Esophagus muscularis mucosa (tissue), 4 donors: ENCODE measurements around the gene CA12. TPM values are rescaled to one million over a fixed set of nuclear protein-coding genes. Genes with fewer than 3 reads are reported as not detected.

Source experiments
- DNase-seq: peaks from one replicate; pipeline ENCODE4 v3.0.0-alpha.2; 2017; ENCODE audit errors: extremely low spot score
- H3K27ac ChIP-seq, 4 donors: fragments of 200-600 bp; sonication (generic); replicated peaks in 1 of 4; 1 replicate in 3 of 4; 2 replicates in 1 of 4; pipeline ENCODE4 v1.5.1; 2016 to 2019; ENCODE audit warnings: mild to moderate bottlenecking in 1 of 4
- H3K27me3 ChIP-seq, 4 donors: fragments of 200-600 bp; sonication (generic); one replicate each; pipeline versions ENCODE4 v1.5.1 to v1.6.0; 2016 to 2019
- H3K36me3 ChIP-seq, 4 donors: fragments of 200-600 bp; sonication (generic); one replicate each; pipeline ENCODE4 v1.5.1; 2016 to 2019
- H3K4me1 ChIP-seq, 4 donors: fragments of 200-600 bp; sonication (generic); one replicate each; pipeline ENCODE4 v1.5.1; 2016 to 2019
- H3K4me3 ChIP-seq, 4 donors: fragments of 200-600 bp; sonication (generic); 1 replicate in 2 of 4; 2 replicates in 2 of 4; pipeline ENCODE4 v1.5.1; 2016 to 2019; ENCODE audit warnings: mild to moderate bottlenecking in 4 of 4, moderate library complexity in 1 of 4
- H3K9me3 ChIP-seq, 4 donors: fragments of 200-600 bp; sonication (generic); 1 replicate in 3 of 4; 2 replicates in 1 of 4; pipeline ENCODE4 v1.5.1; 2016 to 2019
- EP300 ChIP-seq: sonication (generic); formaldehyde crosslinking; IDR thresholded peaks from one replicate; pipeline ENCODE4 v1.6.1; 2017; ENCODE audit warnings: antibody characterized with exemption
- POLR2A ChIP-seq: fragments of 450-650 bp; IDR thresholded peaks from one replicate; pipeline ENCODE4 v1.6.1; 2017; ENCODE audit warnings: antibody characterized with exemption, moderate library complexity, mild to moderate bottlenecking, low read depth
- POLR2AphosphoS5 ChIP-seq, 2 donors: sonication (generic); formaldehyde crosslinking; IDR thresholded peaks; one replicate each; pipeline ENCODE4 v1.6.1; 2017; ENCODE audit warnings: antibody characterized with exemption in 2 of 2
- WGBS: methylation state at CpG from one replicate; pipeline ENCODE4 v1.1.5; 2018; 5-methylcytosine and 5-hydroxymethylcytosine counted together
- intact Hi-C: fragments of 100-400 bp; cut with DNase I; formaldehyde crosslinking; loops from one replicate; pipeline ENCODE4 v1.15.1; 2023
- total RNA-seq, 4 donors: library from RNA; depleted of rRNA; stranded (reverse); fragments of >200 nt; gene quantifications; one replicate each; pipeline versions ENCODE4 v1.1.0 to v1.2.1, GENCODE V29; 2016
- TF ChIP-seq, protein P1 (sequence below), 3 experiments: fragments of 200-600 bp in 2 of 3; fragments of 450-650 bp in 1 of 3; sonication (generic) in 2 of 3; IDR thresholded peaks; one replicate each; pipeline ENCODE4 v1.5.1; 2017 to 2019; ENCODE audit warnings: antibody characterized with exemption in 3 of 3, mild to moderate bottlenecking in 2 of 3, moderate library complexity in 1 of 3

CA12 gene
- total RNA-seq, 4 donors from 2014 or later: 2.3 to 14.5 (median 6.0) TPM

DNA sequence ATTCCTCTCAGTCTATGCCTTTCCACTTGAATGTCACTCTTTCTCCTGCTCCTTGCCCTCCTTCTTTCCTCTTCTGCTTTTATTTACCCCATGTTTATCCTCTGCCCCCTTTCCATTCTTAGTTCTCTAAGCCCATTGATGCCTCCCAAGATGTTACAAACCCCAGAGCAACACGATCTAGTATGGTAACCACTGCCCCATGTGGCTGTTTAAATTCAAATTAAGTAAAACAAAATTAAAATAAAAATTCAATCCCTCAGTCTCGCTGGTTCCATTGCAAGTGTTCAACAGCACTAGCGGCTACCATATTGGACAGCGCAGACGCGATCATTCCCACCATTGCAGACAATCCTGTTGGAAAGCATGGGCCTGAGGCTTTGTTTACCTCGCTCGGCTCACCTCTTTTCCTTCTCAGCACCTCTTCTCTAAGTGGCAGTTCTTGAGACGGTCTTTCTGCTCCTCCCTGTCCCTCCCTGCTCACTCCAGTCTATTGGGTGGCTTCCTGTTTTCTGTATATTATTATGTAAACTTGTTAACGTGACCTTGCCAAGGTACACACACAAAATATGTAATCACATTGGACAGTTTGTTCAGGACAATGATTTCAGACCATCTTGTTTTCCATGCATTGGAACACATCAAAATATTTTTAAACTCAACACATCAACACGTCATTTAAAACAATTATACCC lies 21.8 kb upstream of the CA12 start:
- intact Hi-C loops: loop anchor here (2.0 to 10.0 kb wide), 3 partner anchors 117 to 619 kb away; no protein-coding TSS in a partner anchor
- 83% methylated on average over 11 of the region's 11 CpGs for WGBS

DNA sequence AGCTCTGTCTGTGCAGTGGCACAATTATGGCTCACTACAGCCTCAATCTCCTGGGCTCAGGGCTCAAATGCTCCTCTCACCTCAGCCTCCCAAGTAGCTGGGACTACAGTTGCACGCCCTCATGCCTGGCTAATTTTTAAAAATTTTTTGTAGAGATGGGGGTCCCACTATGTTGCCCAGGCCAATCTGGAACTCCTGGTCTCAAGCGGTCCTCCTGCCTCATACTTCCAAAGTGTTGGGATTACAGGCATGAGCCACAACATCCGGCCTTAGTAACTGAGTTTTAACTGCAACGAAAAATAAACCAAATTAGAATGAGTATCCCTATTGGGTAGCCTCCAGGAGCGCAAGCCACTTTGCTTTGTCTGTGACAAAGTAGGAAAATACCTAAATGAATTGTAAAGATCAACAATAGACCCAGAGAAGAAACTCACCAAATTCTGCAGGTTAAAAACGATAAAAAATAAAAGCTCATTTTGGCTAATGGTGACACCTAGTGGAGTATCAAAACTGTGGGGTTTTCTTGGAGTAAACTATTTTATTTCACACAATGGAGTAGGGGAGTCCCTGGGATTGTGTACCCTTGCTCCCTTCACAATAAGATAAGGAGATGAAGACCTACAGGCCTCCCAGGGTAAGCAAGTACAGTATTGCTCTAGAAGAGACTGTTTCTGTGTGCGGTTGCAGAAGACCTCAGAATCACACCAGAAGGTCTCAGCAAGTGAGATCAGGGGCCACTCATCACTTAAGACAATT lies 21.0 kb upstream of the CA12 start:
- DNase-seq: no peak
- no peak overlapping the region for H3K27ac ChIP-seq
- 51% methylated on average over 7 of the region's 7 CpGs for WGBS
- H3K9me3 ChIP-seq: no peaks in the 10 kb centered on the region
- peak overlapping the region in 2 of 4 donors; percentile 12 to 18 for H3K4me3 ChIP-seq
- peaks cover 0 to 8% (median 5%) of the 10 kb centered on the region in 4 donors for H3K4me1 ChIP-seq
- no peaks in the 10 kb centered on the region for H3K36me3 ChIP-seq
- TF ChIP-seq POLR2A (no peak), EP300 (no peak), POLR2AphosphoS5 (IDR thresholded peaks at IDR 0.05) (no peak)
- TF ChIP-seq, protein P1, sequence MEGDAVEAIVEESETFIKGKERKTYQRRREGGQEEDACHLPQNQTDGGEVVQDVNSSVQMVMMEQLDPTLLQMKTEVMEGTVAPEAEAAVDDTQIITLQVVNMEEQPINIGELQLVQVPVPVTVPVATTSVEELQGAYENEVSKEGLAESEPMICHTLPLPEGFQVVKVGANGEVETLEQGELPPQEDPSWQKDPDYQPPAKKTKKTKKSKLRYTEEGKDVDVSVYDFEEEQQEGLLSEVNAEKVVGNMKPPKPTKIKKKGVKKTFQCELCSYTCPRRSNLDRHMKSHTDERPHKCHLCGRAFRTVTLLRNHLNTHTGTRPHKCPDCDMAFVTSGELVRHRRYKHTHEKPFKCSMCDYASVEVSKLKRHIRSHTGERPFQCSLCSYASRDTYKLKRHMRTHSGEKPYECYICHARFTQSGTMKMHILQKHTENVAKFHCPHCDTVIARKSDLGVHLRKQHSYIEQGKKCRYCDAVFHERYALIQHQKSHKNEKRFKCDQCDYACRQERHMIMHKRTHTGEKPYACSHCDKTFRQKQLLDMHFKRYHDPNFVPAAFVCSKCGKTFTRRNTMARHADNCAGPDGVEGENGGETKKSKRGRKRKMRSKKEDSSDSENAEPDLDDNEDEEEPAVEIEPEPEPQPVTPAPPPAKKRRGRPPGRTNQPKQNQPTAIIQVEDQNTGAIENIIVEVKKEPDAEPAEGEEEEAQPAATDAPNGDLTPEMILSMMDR (IDR thresholded peaks at IDR 0.05): peak; percentile 70 to 75 (median 72)
- intact Hi-C loops: loop anchor here (2.0 to 10.0 kb wide), 3 partner anchors 116 to 618 kb away; no protein-coding TSS in a partner anchor
- H3K27me3 ChIP-seq: no peaks in the 10 kb centered on the region

More for the DNA sequence above, 21.8 kb upstream of the CA12 start:
- no peak overlapping the region for H3K27ac ChIP-seq
- no peak overlapping the region for H3K4me3 ChIP-seq
- H3K27me3 ChIP-seq: no peaks in the 10 kb centered on the region
- TF ChIP-seq, protein P1 (IDR thresholded peaks at IDR 0.05): no peak
- TF ChIP-seq POLR2A (no peak), EP300 (no peak), POLR2AphosphoS5 (IDR thresholded peaks at IDR 0.05) (no peak)
- no peaks in the 10 kb centered on the region for H3K36me3 ChIP-seq
- no peaks in the 10 kb centered on the region for H3K9me3 ChIP-seq
- DNase-seq: no peak
- H3K4me1 ChIP-seq: peaks cover 0 to 8% (median 5%) of the 10 kb centered on the region in 4 donors

DNA sequence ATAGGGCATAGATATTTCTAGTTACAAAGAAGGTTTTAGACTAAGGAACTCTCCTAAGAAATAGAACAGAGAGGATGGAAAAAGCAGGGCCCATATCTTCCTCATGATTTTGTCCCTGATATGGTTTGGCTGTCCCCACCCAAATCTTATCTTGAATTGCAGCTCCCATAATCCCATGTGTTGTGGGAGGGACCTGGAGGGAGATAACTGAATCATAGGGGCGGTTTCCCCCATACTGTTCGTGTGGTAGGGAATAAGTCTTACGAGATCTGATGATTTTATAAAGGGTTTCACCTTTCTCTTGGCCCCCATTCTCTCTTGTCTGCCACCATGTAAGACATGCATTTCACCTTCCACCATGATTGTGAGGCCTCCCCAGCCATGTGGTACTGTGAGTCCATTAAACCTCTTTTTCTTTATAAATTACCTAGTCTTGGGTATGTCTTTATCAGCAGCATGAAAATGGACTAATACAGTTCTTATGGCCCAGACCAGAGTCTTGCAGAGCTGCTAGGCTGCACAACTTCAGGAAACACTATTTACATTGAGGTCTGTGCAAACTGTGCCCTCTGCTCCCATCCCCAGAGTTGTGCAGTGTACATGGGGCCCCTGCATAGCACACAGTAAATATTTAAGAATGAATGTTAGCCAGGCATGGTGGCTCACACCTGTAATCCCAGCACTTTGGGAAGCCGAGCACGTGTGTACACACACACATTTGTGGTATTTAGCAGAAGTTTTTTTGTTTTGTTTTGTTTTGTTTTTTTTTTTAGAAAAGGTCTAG lies 20.3 kb upstream of the CA12 start:
- no peak for DNase-seq
- TF ChIP-seq POLR2A: no peak
- TF ChIP-seq, protein P1 (IDR thresholded peaks at IDR 0.05): no peak
- TF ChIP-seq POLR2AphosphoS5 (IDR thresholded peaks at IDR 0.05): no peak
- TF ChIP-seq EP300: no peak
- Histone ChIP-seq H3K4me3 (no peak overlapping the region), H3K27ac (no peak overlapping the region), H3K9me3 (no peaks in the 10 kb centered on the region), H3K4me1 (peaks cover 0 to 8% (median 5%) of the 10 kb centered on the region in 4 donors), H3K27me3 (no peaks in the 10 kb centered on the region), H3K36me3 (no peaks in the 10 kb centered on the region)
- WGBS: 97% methylated on average over 5 of the region's 5 CpGs
- intact Hi-C loops: loop anchor here (2.0 to 10.0 kb wide), 3 partner anchors 115 to 617 kb away; no protein-coding TSS in a partner anchor

DNA sequence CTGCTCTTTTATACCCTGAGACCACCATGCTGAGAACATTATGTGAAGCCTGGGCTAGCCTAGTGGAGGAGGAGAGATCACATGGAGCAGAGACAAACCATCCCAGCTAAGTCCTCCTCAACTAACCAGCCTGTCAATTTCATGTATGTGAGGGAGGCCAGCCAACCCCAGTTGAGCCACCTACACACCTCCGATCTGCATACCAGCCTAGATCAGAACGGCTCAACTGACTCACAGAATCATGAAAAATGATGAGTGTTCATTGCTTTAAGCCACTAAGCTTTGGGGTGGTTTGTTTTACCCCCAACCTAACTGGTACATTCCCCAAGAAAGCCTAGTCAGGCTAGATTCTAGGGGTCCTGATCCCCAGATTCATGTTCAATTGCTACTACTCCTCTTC lies 19.4 kb upstream of the CA12 start:
- 84% methylated on average over 2 of the region's 2 CpGs for WGBS
- DNase-seq: no peak
- Histone ChIP-seq H3K4me1 (peaks cover 0 to 8% (median 5%) of the 10 kb centered on the region in 4 donors), H3K36me3 (no peaks in the 10 kb centered on the region), H3K27ac (no peak overlapping the region), H3K27me3 (no peaks in the 10 kb centered on the region), H3K9me3 (no peaks in the 10 kb centered on the region), H3K4me3 (no peak overlapping the region)
- intact Hi-C loops: loop anchor here (10.0 kb wide), 2 partner anchors 236 to 616 kb away; no protein-coding TSS in a partner anchor
- TF ChIP-seq POLR2A: no peak
- TF ChIP-seq POLR2AphosphoS5 (IDR thresholded peaks at IDR 0.05): no peak
- TF ChIP-seq, protein P1 (IDR thresholded peaks at IDR 0.05): no peak
- TF ChIP-seq EP300: no peak
